GM12865 (cell line): Measurements from ENCODE around the gene TAS1R1.
"Not testable (repeated sequence)": the region's sequence is repeated elsewhere in the genome, so short reads cannot be mapped to it uniquely, and the experiment has no call there.

Experiments
- DNase-seq: peaks from one replicate; pipeline ENCODE4 v3.0.0; 2010; ENCODE audit warnings: low read depth
- H3K4me3 ChIP-seq: 2 replicates; pipeline ENCODE4 v1.5.1; 2011; ENCODE audit warnings: mild to moderate bottlenecking, low read depth, low read length, control low read depth
- CTCF ChIP-seq: IDR thresholded peaks from 2 replicates; pipeline ENCODE4 v1.5.1; 2011; ENCODE audit warnings: low read length, control low read depth, low read depth, inconsistent platforms; ENCODE audit not compliant: insufficient read depth; ENCODE audit errors: missing control alignments

The TAS1R1 gene

GRCh38 chr1:6545276-6546112 lies 9.6 kb upstream of the TAS1R1 start:
- no peak for DNase-seq
- no peak overlapping the region for H3K4me3 ChIP-seq
- no peak for TF ChIP-seq CTCF

- H3K4me3 ChIP-seq, result no peak overlapping the region
- TF ChIP-seq CTCF, result no peak
- DNase-seq, result no peak
Measured at GRCh38 chr1:6546326-6546725, 8.8 kb upstream of the TAS1R1 start.

GRCh38 chr1:6547301-6547700 lies 7.8 kb upstream of the TAS1R1 start:
- H3K4me3 ChIP-seq, result no peak overlapping the region
- TF ChIP-seq CTCF, result no peak
- DNase-seq, result no peak

- H3K4me3 ChIP-seq, result peak within 1 kb of the TSS; percentile 92
- peak; percentile 93 for TF ChIP-seq CTCF
- DNase-seq, result peak; percentile 96
Measured at GRCh38 chr1:6554031-6554906, 838 bp upstream of the TAS1R1 start, which contains the start of gene NOL9. Gene NOL9 (minus strand): TSS chr1:6554513. CDS start chr1:6554502, 11 bp downstream.

GRCh38 chr1:6557597-6557996 lies 2.5 kb downstream of the TAS1R1 start:
- DNase-seq, result no peak
- no peak overlapping the region for H3K4me3 ChIP-seq
- no peak for TF ChIP-seq CTCF

GRCh38 chr1:6559161-6559560 lies 4.1 kb downstream of the TAS1R1 start:
- not testable (repeated sequence) for DNase-seq, H3K4me3 ChIP-seq

GRCh38 chr1:6560267-6560666 lies 5.2 kb downstream of the TAS1R1 start:
- no peak for TF ChIP-seq CTCF
- no peak for DNase-seq

More at GRCh38 chr1:6560267-6560666, 5.2 kb downstream of the TAS1R1 start:
- H3K4me3 ChIP-seq, result no peak overlapping the region
